Activated gamma-delta T cell treated with Interleukin-2 at 50 U/mL for 16 hours (primary cell): ENCODE measurements around the gene SERP2.

Experiments used
- DNase-seq: peaks from one replicate; pipeline ENCODE4 v3.0.0-alpha.2; 2020

Gene SERP2

DNA sequence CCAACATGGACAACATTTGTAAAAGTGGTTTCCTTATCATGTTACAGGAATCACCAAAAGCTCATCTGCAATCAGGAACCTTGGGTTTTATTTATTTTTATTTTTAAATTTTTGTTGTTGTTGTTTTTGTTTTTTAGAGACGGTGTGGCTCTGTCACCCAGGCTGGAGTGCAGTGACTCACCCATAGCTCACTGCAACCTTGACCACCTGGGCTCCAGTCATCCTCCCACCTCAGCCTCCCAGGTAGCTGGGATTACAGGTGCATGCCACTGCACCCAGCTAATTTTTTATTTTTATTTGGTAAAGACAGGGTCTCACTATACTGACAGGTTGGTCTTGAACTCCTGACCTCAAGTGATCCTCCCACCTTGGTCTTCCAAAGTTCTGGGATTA is 13.6 kb upstream of the SERP2 start:
- DNase-seq: no peak

DNA sequence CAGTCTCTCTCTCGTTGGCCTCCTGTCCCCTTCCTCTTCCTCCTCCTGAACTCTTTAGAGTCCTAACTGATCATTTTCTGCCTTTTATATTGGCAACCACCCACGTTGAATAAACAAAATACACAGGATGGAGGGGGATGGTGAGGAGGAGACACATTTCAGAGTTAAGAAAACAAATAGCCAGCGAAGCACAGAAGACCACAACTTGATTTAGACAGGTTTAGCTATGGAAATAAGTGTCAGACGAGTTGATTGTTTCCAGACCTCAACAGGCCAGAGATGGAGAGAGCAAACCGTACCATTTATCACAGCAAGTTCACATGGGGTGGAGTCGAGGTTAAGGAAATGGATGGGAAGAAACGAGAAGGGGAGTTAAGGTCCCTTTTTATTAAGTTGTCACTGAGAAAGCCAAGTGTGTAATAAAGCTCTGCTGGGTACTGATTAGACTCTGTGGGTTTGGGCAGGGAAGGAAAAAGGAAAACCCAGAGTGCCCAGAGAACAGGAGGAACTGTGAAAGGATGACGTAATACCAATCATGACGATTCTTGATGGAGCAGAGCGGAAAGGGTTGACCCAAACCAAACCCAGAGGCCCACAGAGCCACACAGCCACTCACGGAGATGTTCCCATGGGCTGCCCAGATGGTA is 11.1 kb upstream of the SERP2 start:
- DNase-seq: no peak

DNA sequence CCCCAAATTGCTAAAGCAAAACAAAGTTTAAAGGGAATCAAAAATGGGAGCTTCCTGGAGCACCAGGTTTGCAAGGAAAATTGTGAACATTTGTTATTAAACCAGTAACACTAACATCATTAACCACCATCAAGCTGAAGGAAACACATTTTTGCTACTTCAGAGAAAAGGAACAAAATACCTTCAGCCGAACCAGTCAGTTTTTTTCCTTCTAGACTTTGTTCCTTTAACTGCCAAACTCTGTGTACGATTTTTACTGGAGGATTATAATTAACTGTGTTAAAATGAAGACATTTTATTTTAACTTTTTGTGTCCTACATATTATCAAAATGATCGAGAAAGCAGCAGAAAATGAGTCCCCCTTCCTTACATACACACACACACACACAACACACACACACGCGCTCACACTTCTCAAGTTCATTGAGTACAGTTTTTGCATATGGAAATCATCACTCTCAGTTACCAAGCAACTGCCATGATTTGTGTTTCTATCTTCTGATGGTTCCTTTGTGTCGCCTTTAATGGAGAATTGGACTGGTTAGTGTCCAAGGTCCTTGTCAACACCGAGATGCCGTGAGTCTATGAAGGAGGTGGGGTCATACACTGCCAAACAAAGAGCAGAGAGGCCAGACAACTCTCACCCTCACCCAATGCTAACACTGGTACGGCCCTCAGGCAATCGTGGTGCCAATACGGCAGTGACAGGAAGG is 9.8 kb upstream of the SERP2 start:
- no peak for DNase-seq

DNA sequence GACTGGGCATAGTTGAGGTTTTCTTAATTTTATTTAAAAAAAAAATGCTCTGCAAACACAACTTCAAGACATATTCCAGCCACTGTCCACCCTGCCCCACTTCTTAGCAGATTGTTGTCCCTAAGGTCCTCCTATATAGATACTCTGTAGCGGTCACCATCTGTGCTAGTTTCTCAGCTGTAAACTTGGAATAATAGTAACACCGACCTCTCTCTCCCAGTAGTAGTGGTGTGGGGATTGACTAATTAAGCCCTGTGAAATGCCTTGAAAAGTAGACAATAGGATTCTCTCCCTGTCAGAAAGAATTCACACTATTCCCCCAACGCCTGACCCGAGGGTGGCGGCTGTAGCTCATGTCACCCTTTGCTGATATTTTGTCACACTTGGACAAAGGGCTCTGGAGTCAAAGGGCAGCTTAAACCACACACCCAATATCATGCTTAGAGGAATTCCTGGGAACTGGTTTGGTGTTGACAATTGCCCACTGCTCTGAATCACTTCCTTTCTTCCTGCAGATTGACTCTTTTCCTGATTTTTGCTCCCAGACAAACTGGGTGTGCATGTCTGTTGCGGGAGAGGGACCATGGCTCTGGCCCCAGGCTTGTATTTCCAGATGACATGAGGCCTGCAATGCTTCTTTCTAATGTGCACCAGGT is 9.2 kb upstream of the SERP2 start:
- no peak for DNase-seq

DNA sequence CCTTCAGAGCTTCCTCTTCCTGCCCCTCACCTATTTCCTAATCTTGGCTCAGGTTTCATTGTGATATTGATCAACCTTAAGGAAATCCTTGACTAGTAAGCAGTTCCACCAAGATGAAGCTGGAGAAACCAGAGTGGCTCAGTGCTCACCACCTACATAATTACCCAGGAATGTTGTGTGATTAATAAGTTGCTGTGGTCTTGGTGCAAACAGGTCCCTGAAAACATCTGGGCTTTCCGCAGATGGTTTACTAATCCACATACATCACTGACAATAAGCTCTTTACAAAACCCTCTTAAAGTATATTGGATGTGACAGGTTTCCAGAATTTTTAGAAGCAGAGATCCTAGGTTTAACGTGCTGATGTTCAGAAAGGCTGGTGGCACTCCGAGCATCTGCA is 8.6 kb upstream of the SERP2 start:
- no peak for DNase-seq

DNA sequence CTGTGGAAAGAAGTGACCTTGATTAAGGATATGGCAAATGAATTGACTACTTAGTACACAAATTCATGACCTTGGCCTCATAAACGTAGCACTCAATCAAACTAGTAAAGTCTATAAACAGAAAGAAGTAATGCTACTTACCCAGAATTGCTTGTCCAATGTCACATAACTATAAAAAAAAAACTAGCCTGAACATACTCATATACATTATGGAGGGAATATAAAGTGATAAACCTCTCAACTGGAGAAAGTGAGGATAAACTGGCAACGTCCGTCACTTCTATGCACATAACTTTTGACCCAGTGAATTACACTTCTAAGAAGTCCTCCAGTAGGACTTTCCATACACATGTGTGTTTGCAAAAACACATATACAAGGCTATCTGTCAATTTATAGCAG is 7.7 kb upstream of the SERP2 start:
- DNase-seq: no peak

DNA sequence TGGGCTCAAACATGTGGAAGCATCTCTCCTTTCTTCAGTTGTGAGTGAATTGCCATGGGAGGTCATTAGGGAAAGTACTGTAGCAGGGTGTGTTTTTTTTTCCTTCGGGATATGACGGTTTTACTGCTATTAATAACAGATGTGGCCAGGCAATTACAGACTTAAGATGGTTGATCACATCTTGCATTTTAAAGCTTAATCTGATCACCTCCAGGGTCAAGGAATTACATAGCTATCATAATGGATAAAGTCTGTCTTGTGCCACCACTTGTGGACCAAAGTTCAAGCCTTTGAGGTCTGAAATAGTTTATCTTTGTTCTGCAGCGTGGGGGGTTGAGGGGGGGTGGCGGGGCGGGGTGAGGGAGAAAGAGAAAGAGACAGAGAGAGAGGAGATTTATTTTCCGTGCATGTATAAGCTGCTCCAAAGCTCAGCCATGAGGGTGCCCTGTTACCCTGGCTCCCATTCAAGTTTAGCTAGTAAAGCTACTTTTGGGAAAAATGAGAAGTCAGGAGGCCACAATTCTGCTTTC is 5.5 kb upstream of the SERP2 start:
- DNase-seq: no peak

DNA sequence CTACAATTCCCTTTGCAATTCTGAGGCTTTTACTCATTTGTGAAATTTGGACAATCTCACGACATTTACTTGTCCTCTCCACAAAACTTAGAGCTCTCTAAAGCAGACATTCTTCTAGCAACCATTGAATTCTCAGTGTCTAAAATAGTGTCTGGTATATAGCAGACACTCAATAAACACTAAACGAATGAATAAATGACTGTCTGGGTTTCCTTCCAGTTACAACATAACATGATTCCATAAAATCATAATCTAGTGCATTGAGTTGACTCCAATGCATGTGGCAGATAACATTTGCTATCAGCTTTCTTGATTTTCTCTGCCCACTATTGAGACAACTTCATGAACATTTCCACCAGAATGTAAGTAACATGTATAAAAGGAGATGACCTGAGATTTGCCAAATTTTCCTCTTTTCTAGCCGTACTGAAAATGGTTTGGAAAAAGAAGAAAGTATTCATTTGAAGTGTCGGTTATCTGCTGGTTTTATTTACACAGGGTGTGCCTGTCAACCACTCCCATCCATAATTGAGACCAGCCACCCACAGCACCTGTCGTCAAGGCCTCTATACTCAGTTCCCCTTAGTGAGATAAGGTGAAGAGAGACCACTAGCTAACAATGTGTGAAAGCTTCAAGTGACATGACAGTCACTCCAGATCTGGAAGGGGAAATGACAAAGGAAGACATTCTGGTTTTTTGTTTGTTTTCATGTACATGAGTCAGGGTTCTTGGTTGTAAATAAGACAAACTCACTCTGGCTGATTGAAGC is 4.8 kb upstream of the SERP2 start:
- no peak for DNase-seq

DNA sequence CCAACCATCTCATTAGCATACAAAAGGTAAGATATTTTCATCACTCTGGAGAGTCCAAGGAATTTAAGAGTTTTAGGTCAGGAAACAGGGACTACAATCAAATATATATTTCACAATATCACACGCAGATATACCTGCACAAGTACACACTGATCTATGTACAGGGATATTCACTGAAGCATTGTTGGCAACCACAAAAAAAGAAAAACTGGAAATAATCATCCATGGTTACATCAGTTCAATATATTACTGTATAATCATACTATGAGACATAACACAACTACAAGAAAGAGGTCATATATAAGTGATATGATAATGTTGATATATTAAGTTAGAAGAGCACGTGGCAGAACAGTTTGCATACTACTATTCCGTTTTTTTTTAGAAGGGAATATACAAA is 2.2 kb upstream of the SERP2 start:
- DNase-seq: no peak

DNA sequence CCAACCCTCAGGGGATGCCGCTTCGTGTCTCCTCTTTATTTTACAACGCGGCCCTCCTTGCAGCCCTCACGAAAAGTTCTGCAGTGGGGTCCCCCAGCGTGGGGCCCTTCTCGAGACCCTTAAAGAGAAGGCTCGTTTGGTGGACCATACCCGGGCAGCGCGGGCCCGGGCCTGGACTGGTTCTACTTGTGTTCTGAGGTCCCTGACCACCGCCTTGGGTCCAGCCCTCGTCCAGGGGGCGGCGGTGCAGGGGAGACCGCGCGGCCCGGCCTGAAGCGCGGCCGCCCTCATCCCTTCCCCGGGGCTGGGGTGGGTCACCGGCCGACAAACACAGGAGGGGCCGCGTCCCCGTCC is 400 bp upstream of the SERP2 start:
- DNase-seq: no peak

DNA sequence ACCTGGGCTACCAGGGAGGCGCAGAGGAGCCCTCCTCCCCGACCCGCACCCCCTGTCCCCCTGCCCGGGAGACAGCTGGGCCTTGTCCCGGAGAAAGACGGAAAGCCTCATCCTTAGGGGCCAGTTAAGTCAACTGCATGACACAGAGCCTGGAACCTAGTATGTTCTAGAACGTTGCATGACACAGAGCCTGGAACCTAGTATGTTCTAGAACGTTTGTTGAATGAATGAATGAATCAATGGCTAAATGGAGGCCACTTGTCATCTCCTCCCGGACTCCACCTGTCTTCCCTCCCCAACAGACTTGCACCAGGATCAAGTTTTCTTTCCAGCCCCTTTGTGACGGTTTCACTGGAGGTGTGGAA is 706 bp downstream of the SERP2 start:
- no peak for DNase-seq

DNA sequence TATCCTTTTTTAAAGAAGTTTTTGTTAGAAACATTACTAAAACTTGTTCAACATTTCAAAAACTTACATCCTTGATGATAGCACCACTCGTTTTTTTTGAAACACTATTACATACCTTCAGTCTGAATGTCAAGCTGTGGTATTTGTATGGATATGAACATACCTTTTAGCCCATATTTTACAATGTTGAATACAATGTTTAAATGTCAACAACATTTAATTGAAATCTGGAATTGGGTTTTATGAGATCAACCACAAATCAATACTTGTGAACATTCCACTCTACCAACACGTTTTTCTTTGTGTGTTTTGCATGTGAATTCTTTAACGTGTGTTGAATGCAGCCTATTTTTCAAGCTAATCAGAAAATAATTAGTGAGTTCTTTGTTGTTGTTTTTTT is 4.7 kb downstream of the SERP2 start:
- no peak for DNase-seq

DNA sequence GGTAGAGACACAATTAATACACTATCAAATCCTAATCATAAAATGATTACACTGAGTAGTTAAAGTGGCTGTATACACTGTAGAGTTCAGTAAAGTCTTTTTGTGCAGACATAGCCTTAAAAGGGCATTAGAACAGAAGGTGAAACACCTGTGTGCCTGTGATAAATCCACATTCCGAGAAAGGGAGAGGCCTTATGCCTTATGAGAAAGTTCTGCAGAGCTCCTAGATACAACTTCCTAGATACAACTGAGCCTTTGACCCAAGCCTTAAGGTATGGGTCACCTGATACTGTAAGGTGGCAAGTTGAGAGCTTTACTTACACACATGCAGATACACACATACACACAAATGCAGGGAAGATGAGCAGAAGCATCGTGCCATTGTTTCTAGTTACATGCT is 6.3 kb downstream of the SERP2 start:
- no peak for DNase-seq

DNA sequence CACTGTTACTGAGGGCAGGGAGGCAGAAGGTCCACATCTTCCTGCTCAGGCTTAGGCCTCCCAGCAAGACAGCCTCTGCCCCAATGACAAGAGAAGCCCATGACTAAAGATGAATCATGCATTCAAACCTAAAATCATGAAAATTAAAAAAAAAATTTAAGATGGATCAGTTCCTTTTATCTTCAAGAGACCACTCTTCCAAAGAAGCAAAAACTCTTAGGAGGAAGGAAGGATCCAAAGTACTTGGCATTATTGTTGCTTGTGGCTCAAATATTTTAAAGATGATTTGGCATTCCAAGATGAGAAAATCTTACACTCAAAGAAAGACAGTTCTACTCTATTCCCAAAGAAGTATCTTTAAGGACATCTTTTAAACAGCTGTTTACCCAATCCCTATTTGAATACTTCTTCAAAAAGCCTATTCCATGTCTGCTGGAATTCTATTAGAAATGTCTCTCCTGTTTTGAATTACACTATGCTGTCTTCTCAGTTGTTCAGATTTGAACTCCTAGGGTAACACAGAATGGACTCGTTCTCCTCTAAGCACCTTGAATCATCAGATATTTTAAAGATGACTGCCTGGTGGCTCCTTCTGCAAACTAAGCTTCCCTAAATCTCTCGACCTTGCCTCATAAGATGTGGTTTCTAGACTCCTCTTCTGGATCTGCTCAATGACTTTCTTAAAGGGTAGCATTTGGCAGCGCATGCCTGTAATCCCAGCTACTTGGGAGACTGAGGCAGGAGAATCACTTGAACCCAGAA is 7.0 kb downstream of the SERP2 start:
- no peak for DNase-seq

DNA sequence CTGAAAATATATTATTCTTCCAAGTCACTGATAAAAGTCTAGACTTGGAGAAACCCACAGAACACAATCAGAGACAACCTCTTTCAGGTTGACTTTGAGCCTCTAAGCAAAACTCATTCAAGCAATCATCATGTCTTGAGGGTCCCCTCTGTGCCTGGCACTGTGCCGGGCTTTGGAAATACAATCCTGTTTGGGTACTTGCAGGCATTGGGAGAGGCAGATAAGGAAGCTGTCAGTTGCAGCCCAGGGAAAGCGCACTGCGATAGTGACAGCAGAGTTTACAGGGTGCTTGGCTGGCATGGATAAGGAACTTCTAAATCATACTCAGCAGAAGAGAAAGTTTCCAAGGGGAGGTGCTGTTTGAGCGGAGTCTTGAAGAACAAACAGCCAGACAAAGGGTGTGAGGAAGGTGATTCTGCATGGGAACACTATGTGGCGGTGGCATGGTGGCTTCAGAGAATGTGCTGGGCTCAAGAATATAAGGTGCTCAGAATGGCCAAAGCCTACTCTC is 9.1 kb downstream of the SERP2 start:
- no peak for DNase-seq

DNA sequence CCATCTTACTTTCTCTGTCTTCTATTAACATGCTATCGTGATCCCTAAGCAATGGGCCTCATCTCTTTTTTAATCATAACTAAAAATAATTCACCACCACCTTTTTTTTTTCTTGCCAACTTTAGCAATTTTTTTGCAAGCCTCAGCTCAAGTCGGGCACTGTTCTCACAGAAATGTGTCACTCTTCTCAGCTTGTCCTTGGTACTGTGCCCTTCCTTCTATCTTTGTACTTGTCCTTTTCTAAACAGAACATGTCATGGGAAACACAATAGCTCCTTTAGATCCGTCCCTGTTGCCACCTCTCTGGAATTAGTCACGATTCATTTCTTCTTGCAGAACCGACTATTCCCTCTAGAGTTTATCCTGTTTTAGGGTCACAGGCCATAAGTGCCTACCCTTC is 10.3 kb downstream of the SERP2 start:
- DNase-seq: no peak

DNA sequence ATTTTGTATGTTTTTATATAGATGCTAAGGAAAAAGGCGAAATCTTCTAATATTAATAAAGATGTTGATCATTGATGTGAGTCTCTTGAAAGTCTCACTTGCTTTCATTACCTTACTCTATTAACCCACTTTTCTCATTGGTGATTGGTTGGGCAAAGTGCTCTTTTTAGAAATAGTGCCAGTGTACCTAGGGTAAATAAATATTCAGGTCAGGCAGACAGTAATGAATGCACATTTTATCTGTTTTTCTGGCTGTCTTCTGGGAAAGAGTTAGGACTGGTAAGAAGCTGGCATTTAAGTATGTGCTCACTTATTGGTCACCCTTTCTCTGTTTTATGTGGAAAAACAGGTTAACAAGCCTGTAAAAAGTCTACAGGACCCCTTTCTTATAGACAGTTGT is 11.2 kb downstream of the SERP2 start:
- DNase-seq: no peak

DNA sequence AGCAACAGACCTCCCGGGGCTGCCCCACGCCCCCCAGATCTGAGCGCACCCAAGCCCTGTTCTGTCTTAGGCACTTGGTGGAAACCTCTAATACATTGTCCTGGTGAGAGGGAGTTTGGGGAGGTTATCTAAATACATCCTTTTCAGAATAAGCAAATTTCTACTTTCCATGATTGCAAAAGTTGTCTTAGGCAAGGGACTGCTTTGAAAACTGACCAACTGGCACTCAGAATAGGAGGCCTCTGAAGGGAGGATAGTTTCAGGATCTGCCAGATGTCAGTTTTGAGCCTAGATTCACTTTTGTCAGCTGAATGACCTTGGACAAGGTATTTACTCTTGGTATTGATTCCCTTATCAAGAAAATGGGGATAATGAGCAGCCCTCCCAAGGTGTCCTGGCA is 11.8 kb downstream of the SERP2 start:
- DNase-seq: no peak

DNA sequence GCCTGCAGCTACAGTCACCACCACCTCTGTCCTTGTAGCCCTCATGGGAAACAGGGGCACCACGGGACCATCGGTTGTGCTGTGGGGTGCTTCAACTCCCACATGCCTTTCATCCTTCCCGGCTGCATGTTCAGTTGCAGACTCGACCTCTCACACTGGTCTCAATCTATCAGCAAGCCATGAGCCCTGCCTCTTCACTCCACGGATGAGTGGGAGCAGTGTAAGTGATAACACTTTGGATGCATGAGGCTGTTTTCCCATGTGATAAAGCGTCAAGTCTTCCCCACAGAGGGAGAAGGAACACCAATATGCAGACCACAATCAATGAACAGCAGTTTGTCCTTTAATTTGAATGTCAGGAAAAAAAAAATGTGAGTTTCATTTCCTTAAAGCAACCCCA is 12.2 kb downstream of the SERP2 start:
- no peak for DNase-seq

DNA sequence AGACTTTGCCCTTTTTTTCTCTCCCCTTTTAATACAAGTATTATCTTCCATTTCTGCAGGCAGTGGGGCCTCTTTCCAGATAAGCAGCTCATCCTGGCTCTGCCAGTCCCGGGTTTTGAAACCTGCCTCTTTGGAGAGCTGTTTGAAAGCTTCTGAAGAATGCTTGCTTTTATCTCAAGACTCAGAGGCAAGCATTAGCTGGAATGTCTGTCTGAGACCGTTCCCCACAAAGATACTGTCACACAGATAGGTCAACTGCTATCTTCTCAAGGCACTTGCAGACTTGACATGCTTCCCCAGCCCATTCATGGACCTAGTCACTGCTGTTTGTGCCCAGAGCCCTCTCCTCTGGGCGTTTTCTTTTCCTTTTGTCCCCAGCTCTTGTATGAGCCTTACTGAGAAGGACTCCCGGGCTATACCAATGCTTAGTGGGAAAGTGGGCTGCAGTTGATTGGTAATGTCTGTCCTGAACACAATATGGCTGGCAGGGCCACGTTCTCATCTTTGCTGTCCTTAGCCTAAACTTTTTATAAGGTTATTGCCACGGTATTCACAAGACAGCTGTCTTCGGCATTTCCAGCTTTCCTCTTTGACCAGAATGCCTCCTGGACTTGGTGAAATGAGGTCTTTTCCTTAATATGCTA is 13.4 kb downstream of the SERP2 start:
- DNase-seq: no peak

DNA sequence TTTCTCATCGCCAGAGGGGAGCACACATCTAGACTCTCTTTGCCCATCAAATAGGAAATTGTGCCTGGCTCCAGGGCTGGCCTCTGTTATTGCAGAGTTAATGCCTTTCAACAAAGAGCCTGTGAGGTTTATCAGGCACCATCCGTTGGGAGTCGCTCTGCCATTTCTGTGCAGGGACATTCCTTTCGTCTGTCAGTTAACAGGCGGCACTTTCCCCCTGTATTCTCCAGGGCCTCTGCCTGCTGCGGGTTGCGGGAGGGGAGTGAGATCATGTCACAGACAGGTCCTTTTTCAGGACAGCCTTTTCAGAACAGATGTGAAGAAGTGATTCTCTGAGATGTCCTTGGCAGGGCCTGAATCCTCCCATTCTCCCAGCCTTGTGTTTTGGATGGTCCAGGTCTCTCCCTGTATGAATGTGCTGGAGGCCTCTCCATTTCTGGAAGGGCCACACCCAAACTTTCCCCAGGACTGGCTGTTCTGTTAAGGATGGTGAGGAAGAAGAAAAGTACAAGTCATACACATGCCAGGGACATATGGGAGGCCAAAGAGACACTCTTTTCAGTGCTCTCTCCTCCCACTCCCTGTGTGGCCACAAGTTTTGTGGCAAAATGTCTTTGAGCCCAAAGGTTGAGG is 14.9 kb downstream of the SERP2 start:
- no peak for DNase-seq
